Right lobe of liver (tissue), 6 donors: Measurements from ENCODE around the gene PARP14. TPM values are rescaled to one million over a fixed set of nuclear protein-coding genes. Genes with fewer than 3 reads are reported as not detected.

ENCODE experiments used
- ATAC-seq, 4 donors: fragments of 200-7000 bp; cut with Tn5 transposase; one replicate each; pipeline ENCODE4 v1.9.1; 2020; ENCODE audit warnings: mild to moderate bottlenecking in 4 of 4, moderate library complexity in 4 of 4
- DNase-seq, 3 donors: peaks; one replicate each; pipeline ENCODE4 v3.0.0-alpha.2; 2020
- H3K27ac ChIP-seq, 3 donors: fragments of 200-600 bp; one replicate each; pipeline ENCODE4 v1.8.0; 2022
- H3K27me3 ChIP-seq, 2 donors: fragments of 200-600 bp; one replicate each; pipeline ENCODE4 v1.8.0; 2022
- H3K36me3 ChIP-seq, 4 donors: fragments of 200-600 bp; sonication (generic) in 1 of 4; one replicate each; pipeline versions ENCODE4 v1.5.1 to v1.8.0; 2017 to 2022; ENCODE audit warnings: control low read depth in 1 of 4
- H3K4me1 ChIP-seq, 4 donors: fragments of 200-600 bp; sonication (generic) in 1 of 4; one replicate each; pipeline versions ENCODE4 v1.5.1 to v1.8.0; 2017 to 2022; ENCODE audit warnings: control low read depth in 1 of 4
- H3K4me3 ChIP-seq, 3 donors: fragments of 200-600 bp; one replicate each; pipeline ENCODE4 v1.8.0; 2022
- H3K9me3 ChIP-seq, 4 donors: fragments of 200-600 bp; sonication (generic) in 1 of 4; one replicate each; pipeline versions ENCODE4 v1.5.1 to v1.8.0; 2017 to 2022; ENCODE audit warnings: control low read depth in 1 of 4
- CTCF ChIP-seq, 4 donors: fragments of 200-600 bp in 3 of 4; fragments of 450-650 bp in 1 of 4; IDR thresholded peaks; one replicate each; pipeline versions ENCODE4 v1.5.1 to v1.8.0; 2016 to 2022; ENCODE audit warnings: antibody characterized with exemption in 4 of 4, mild to moderate bottlenecking in 2 of 4
- POLR2A ChIP-seq: fragments of 450-650 bp; IDR thresholded peaks from one replicate; pipeline ENCODE4 v1.6.1; 2017; ENCODE audit warnings: antibody characterized with exemption, mild to moderate bottlenecking
- WGBS: methylation state at CpG from one replicate; pipeline ENCODE4 v1.1.6; 2018; ENCODE audit warnings: low coverage, low lambda C conversion rate; ENCODE audit not compliant: insufficient coverage; ENCODE audit errors: missing lambda C conversion rate; 5-methylcytosine and 5-hydroxymethylcytosine counted together
- intact Hi-C, 2 donors: fragments of 100-400 bp; cut with DNase I; formaldehyde crosslinking; loops; one replicate each; pipeline versions ENCODE4 v1.11.2 to v1.14.1; 2022
- total RNA-seq, 6 experiments: library from RNA; depleted of rRNA in 2 of 6; stranded (reverse); fragments of >200 nt in 2 of 6; fragmentation: NEBNext Ultra II Directional in 3 of 6; extraction: Animal tissue kit (Norgen Biotek cat#: 25700) in 3 of 6; gene quantifications; one replicate each; pipeline versions ENCODE4 v1.1.0 to v1.2.4, GENCODE V29; 2016 to 2023
- donor health status: DM: no; HTN: yes; CAD: no.
- donor health status: DM: no; HTN: no; CAD: no.
- donor health status: DM: no; HTN: no; CAD: no.
- donor health status: DM: no; HTN: yes; CAD: no.
- donor health status: DM: no; HTN: yes; CAD: no.

The PARP14 gene
- total RNA-seq, 6 experiments from 2014 or later, result 35.2 to 111 (median 37.3) TPM

GRCh38 chr3:122688996-122689395, 8.4 kb downstream of the PARP14 start:
- WGBS, result 69% methylated on average over 3 of the region's 4 CpGs
- no peak for DNase-seq
- Histone ChIP-seq H3K27ac (no peak overlapping the region), H3K27me3 (no peaks in the 10 kb centered on the region), H3K9me3 (no peaks in the 10 kb centered on the region), H3K4me1 (peaks cover 0 to 32% (median 4%) of the 10 kb centered on the region in 4 donors), H3K36me3 (peaks cover 0 to 38% (median 18%) of the 10 kb centered on the region in 4 donors), H3K4me3 (no peak overlapping the region)
- intact Hi-C loops, result loop anchor here in 1 of 2 donors (10.0 kb wide), 1 partner anchor 124 kb away; the partner anchor contains the start of genes DTX3L and PARP9
- peak in 2 of 4 donors; percentile 5 to 17 for ATAC-seq
- TF ChIP-seq POLR2A (no peak), CTCF (IDR thresholded peaks at IDR 0.05) (no peak)

GRCh38 chr3:122689587-122689986, 8.9 kb downstream of the PARP14 start:
- ATAC-seq, result peak in 3 of 4 donors; percentile 28 to 47 (median 45)
- no peaks in the 10 kb centered on the region for H3K9me3 ChIP-seq
- no peak for DNase-seq
- peaks cover 0 to 26% (median 4%) of the 10 kb centered on the region in 4 donors for H3K4me1 ChIP-seq
- H3K27ac ChIP-seq, result peak overlapping the region in 1 of 3 donors; percentile 29
- TF ChIP-seq CTCF (IDR thresholded peaks at IDR 0.05) (no peak), POLR2A (no peak)
- WGBS, result 94% methylated on average over 2 of the region's 2 CpGs
- intact Hi-C loops, result loop anchor here in 1 of 2 donors (10.0 kb wide), 1 partner anchor 125 kb away; the partner anchor contains the start of genes DTX3L and PARP9
- no peaks in the 10 kb centered on the region for H3K27me3 ChIP-seq
- H3K4me3 ChIP-seq, result no peak overlapping the region
- H3K36me3 ChIP-seq, result peaks cover 0 to 44% (median 20%) of the 10 kb centered on the region in 4 donors

GRCh38 chr3:122690096-122690495, 9.5 kb downstream of the PARP14 start:
- H3K4me3 ChIP-seq, result no peak overlapping the region
- TF ChIP-seq CTCF (IDR thresholded peaks at IDR 0.05) (no peak), POLR2A (no peak)
- peaks cover 0 to 23% (median 4%) of the 10 kb centered on the region in 4 donors for H3K4me1 ChIP-seq
- H3K9me3 ChIP-seq, result no peaks in the 10 kb centered on the region
- WGBS, result 100% methylated on average over 1 of the region's 1 CpG
- H3K36me3 ChIP-seq, result peaks cover 0 to 49% (median 20%) of the 10 kb centered on the region in 4 donors
- no peaks in the 10 kb centered on the region for H3K27me3 ChIP-seq
- peak overlapping the region in 1 of 3 donors; percentile 29 for H3K27ac ChIP-seq
- DNase-seq, result no peak
- ATAC-seq, result no peak
- intact Hi-C loops, result no loop called here

- peak in 1 of 4 donors; percentile 58 for ATAC-seq
- H3K27me3 ChIP-seq, result no peaks in the 10 kb centered on the region
- H3K9me3 ChIP-seq, result no peaks in the 10 kb centered on the region
- intact Hi-C loops, result no loop called here
- H3K4me3 ChIP-seq, result no peak overlapping the region
- no peak overlapping the region for H3K27ac ChIP-seq
- TF ChIP-seq POLR2A, result no peak
- no peak for TF ChIP-seq CTCF (IDR thresholded peaks at IDR 0.05)
- DNase-seq, result no peak
- WGBS, result 81% methylated on average over 4 of the region's 4 CpGs
- H3K36me3 ChIP-seq, result peaks cover 4 to 60% (median 20%) of the 10 kb centered on the region in 4 donors
- peaks cover 0 to 23% (median 4%) of the 10 kb centered on the region in 4 donors for H3K4me1 ChIP-seq
Observed at GRCh38 chr3:122691195-122691594, 10.6 kb downstream of the PARP14 start.
